Measurements from ENCODE around the gene CAMK1.
A peak's percentile ranks its signal among the peaks of the same experiment; 100 is the strongest.

The CAMK1 gene

DNA sequence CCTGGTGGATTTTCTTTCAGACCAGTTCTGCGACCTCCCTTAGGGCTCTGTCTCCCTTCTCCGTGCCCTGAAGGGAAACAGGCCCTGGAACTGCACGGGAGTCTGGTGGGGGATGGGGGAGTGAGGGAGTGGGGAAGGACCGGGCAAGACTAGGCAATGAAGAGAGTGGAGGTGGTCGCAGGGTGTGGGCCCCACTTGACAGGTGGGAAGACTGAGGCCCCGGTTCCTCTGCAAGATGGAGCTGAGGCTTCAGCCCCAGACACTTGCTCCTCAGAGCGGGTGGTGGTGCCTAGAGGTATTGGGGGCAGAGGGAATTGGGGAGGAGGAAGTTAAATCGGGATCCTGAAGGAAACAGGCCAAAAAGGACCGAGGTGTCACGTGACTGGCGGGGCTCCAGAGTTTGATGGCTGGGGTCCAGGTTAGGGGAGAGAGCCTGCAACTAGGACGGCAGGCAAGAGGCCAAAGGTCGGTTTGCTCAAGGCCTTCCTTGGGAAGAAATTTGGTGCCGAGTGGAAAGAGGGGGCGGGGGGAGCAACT is 597 bp upstream of the CAMK1 start:
- DNase-seq, result no peak

DNA sequence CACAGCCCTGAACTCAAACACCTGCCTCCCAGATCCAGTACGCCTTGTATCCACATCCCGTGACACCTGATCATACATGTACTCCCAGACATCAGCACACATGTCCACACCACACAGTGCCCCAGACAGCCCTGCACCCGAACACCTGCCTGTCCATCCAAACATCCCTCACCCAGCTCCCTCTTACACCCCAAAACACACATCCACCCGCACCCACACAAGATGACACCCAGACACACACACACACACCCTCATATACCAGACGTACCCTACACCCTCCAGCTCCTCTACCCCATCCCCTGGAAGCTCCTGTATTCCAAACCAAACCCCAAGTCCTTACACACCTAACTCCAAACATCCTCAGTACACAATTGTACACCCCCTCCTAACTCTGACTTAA is 735 bp downstream of the CAMK1 start:
- DNase-seq, result no peak

DNA sequence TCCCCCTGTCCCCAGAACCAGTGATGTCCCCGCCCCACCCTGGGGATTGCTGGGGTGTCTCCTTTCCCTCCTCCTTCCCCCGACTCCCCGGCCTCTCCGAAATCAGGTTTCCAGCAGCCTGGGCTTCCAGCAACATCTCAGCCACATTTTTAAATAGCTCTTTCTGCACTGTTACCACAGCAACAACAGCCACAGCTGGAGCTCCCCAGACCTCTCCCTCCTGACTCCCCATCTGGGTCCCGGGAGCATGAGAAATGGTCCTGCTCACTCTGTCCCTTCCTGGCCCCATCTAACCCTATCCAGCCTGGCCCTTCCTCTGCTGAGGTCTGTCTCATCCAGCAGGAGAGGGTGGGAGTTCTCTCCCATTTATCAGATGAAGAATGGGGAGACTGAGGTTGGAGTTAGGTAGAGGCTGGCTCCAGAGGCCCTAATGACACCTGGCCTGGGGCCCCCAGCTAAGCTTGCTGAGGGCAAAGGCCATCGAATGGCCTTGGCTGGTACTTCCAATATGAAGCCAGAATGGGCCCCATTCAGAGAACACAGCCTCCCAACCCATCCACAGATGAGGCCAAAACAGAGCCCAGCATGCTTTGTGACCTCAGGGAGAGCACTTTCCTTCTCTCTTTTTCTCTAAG is 1.5 kb downstream of the CAMK1 start:
- DNase-seq, result no peak

- no peak for DNase-seq
These were observed 2.3 kb downstream of the CAMK1 start for GRCh38 chr3:9767418-9767817.

DNA sequence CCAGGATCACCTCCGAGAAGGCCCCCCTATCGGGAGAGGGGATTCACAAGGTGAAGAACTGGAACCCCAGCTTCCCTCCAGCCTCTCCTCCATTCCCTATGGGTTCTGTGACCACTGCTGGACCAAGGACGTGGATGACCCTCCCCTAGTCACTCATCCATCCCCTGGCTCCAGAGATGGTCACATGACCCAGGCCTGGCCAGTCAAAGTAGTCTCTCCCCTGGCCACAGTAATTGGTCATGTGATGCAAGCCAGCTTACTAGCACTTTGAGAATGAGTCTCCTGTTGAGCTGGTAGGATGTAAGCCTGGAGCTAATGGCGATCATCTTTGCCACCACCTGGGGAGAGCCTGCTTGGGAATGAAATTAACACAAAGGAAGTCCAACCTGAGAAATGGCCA is 3.9 kb downstream of the CAMK1 start:
- no peak for DNase-seq

- DNase-seq, result no peak
These were observed 6.9 kb downstream of the CAMK1 start for GRCh38 chr3:9762871-9763270.

GRCh38 chr3:9761919-9762318 is 7.8 kb downstream of the CAMK1 start:
- DNase-seq, result no peak

DNA sequence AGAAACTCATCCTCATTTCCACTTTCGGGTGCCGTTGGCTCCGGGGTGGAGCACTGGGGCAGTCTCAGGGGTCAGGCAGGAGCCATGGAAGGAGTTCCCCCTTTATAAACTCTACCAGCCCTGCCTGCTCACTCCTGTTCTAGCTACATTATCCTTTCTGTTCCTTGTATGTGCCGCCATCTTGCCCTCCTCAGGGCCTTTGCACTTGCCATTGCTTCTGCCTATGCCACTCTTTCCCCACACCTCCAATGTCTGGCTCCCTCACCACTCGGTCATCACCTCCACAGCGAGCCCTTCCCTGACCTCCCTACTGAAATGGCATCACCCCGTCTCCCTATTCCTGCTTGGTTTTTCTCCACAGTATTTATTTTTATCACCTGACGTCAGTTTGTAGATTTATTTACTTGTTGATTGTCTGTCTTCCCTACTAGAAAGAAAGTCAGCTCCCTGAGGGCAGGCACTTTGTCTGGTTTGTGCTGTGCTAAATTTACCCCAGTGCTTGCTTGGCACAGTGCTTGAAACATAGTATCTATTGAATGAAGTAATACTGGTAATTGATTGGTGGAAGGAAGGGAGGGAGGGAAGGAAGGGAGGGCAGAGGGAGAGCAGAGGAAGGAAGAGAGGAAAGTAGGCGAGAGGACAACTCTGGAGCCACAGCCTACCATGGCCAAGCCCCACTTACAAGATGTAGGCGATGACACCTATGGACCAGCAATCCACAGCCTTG is 8.8 kb downstream of the CAMK1 start:
- no peak for DNase-seq

GRCh38 chr3:9757427-9757826 is 12.3 kb downstream of the CAMK1 start:
- no peak for DNase-seq

DNA sequence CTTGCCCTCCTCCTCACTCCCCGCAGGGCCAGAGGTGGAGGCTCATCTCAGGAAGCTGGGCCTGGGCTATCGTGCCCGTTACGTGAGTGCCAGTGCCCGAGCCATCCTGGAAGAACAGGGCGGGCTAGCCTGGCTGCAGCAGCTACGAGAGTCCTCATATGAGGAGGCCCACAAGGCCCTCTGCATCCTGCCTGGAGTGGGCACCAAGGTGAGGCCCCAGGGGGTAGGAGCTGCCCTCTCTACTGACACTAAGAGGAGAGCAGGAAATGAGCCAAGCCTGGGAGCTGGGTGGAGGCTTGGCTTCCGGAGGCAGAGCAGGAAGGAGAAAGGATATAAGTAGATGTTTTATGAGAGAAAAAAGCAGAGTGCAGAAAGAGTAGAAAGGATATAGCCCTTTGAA is 15.1 kb downstream of the CAMK1 start:
- DNase-seq, result no peak

GRCh38 chr3:9750556-9751411 is 19.0 kb downstream of the CAMK1 start:
- DNase-seq, result no peak

DNA sequence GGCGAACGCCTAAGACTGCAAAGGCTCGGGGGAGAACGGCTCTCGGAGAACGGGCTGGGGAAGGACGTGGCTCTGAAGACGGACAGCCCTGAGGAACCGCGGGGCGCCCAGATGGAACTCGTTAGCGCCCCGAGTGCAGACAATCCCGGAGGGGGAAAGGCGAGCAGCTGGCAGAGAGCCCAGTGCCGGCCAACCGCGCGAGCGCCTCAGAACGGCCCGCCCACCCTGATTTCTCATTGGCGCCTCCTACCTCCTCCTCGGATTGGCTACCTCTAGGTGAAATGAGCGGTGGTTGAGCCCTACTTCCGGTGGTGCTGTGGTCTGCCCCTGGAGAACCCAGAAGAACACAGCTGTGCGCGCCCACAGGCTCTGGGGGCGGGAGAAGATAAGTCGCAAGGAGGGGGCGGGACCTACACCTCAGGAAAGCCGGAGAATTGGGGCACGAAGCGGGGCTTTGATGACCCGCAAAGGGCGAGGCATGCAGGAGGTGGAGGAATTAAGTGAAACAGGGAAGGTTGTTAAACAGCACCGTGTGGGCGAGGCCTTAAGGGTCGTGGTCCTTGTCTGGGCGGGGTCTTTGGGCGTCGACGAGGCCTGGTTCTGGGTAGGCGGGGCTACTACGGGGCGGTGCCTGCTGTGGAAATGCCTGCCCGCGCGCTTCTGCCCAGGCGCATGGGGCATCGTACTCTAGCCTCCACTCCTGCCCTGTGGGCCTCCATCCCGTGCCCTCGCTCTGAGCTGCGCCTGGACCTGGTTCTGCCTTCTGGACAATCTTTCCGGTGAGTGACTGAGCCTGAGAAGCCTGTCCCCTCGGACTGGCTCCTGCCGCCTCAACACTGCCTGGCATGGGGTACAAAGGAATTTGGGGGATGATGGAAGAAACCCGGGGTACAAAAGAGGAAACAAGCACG is 19.8 kb downstream of the CAMK1 start, which contains the start of gene OGG1:
Gene OGG1, plus strand, starts transcription at position 308 of the 911 bp plus-strand sequence. Its CDS starts 335 bp downstream, at position 643.
- DNase-seq, result peak; percentile 99

GRCh38 chr3:9749296-9749644 is 20.5 kb downstream of the CAMK1 start:
- no peak for DNase-seq

DNA sequence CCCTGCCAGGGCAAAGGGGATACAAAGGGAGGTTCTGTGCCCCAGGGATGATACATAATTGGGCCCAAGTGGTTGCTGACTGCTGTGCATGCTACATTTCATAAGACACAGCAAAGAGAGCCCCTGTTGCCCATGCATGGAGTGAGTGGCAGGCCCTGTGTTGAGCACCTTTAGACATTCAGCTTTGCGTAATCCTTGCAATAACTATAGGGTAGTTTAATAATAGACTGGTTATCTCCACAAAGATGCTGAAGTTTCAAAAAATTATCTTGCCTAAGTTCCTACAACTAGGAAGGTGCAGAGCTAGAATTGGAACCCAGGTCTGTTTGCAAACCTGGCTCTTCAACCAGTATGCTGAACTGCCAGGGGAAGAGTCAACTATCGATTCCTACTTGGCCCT is 21.7 kb downstream of the CAMK1 start:
- DNase-seq, result no peak

GRCh38 chr3:9747267-9747666 is 22.5 kb downstream of the CAMK1 start:
- DNase-seq, result no peak

- DNase-seq, result peak; percentile 44
These were observed 23.4 kb downstream of the CAMK1 start for GRCh38 chr3:9746330-9746729.

DNA sequence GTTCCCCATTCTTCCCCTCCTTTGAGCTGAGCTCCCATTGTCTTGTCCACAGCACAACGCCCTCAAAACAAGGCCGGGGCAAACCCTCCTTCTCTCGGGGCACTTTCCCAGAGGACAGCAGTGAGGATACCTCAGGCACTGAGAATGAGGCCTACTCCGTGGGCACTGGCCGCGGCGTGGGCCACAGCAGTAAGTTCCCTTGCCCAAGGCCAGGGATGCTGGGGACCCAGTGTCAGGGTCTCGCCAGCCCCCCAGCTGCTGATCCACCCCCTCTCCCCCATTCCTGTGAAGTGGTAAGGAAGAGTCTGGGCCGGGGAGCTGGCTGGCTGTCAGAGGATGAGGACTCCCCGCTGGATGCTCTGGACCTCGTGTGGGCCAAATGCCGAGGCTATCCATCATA is 24.2 kb downstream of the CAMK1 start:
- DNase-seq, result no peak

DNA sequence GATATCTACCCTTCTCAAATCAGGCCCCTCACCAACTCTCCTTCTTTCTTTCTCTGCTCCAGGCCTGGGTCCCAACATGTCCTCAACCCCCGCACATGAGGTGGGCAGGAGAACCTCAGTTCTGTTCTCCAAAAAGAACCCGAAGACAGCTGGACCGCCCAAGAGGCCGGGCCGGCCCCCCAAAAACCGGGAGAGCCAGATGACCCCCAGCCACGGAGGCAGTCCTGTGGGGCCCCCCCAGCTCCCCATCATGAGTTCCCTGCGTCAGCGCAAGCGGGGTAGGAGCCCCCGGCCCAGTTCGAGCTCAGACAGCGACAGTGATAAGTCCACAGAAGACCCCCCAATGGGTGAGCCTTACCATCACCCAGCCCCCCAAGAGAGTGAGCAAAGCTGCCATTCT is 25.6 kb downstream of the CAMK1 start:
- no peak for DNase-seq

DNA sequence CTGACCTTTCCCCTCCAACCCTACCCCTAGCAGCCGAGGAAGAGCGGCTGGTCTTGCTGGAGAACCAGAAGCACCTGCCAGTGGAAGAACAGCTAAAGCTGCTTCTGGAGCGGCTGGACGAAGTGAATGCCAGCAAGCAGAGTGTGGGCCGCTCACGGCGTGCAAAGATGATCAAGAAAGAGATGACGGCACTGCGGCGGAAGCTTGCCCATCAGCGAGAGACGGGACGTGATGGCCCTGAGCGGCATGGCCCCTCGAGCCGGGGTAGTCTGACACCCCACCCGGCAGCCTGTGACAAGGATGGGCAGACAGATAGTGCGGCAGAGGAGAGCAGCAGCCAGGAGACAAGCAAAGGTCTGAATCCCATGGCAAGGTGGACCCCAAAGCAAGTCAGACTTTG is 26.2 kb downstream of the CAMK1 start:
- no peak for DNase-seq

DNA sequence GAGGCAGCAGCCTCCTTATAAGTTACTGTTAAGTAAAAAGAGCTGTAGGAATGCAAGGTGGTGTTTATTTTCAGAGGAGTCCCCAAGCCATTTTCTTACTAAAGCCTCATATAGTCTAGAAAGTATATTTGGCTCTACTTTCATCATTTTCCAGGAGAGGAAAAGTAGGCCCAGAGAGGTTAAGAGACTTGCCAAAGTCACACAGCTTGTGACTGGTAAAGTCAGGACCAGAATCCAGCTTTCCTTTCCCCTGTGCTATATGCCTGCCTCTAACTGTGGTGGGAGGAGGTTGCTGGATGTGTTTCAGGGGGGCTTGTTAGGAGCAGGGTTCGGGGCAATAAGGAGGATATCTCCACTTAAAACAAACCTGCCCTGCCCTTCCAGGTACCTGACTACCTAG is 27.2 kb downstream of the CAMK1 start:
- DNase-seq, result no peak

- DNase-seq, result no peak
These were observed 30.6 kb downstream of the CAMK1 start for GRCh38 chr3:9739181-9739580.

DNA sequence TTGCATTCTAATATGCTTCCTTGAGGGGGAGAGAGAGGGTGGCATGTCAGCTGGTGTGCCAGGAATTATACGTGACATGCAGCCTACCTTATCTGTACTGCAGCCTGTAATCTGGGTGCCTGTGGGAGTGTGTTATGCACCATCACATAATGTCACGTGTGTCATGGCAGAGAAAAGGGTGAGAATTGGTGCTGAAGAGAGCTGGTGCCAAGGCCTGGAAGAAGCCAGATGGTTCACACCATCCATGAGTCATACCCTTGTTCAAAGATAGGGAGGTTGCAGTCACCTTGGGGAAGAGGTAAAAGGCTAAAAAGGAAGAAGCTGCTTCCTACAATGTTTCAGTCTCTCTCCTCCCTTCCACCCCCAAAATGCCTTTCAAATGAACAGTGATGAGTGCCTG is 32.9 kb downstream of the CAMK1 start:
- no peak for DNase-seq

All from fibroblast of skin of back (primary cell).